Measurements from ENCODE around the gene B4GALNT4.
"Not testable (repeated sequence)": the region's sequence is repeated elsewhere in the genome, so short reads cannot be mapped to it uniquely, and the experiment has no call there.

B4GALNT4 gene

GRCh38 chr11:377174-377865 is 8.0 kb downstream of the B4GALNT4 start:
- no peak for DNase-seq

- no peak for DNase-seq
Measured at GRCh38 chr11:377883-378500, 8.7 kb downstream of the B4GALNT4 start.

GRCh38 chr11:379205-380094 is 10.2 kb downstream of the B4GALNT4 start:
- no peak for DNase-seq

GRCh38 chr11:380095-380480 is 10.8 kb downstream of the B4GALNT4 start:
- no peak for DNase-seq

GRCh38 chr11:380491-380890 is 11.2 kb downstream of the B4GALNT4 start:
- DNase-seq = no peak

GRCh38 chr11:380996-381395 is 11.7 kb downstream of the B4GALNT4 start:
- no peak for DNase-seq

GRCh38 chr11:381501-382072 is 12.3 kb downstream of the B4GALNT4 start:
- DNase-seq = no peak

GRCh38 chr11:382081-382629 is 12.9 kb downstream of the B4GALNT4 start:
- DNase-seq = no peak

GRCh38 chr11:383431-383830 is 14.1 kb downstream of the B4GALNT4 start:
- no peak for DNase-seq

GRCh38 chr11:384511-384910 is 15.2 kb downstream of the B4GALNT4 start:
- DNase-seq = no peak

GRCh38 chr11:385594-386351 is 16.5 kb downstream of the B4GALNT4 start:
- DNase-seq = no peak

- DNase-seq = no peak
Measured at GRCh38 chr11:386483-386882, 17.2 kb downstream of the B4GALNT4 start.

- DNase-seq = no peak
Measured at GRCh38 chr11:387193-387793, 18.0 kb downstream of the B4GALNT4 start.

- not testable (repeated sequence) for DNase-seq
Measured at GRCh38 chr11:389369-389768, 20.1 kb downstream of the B4GALNT4 start.

- no peak for DNase-seq
Measured at GRCh38 chr11:390175-390574, 20.9 kb downstream of the B4GALNT4 start.

- no peak for DNase-seq
Measured at GRCh38 chr11:391117-392017, 22.1 kb downstream of the B4GALNT4 start.

- DNase-seq = no peak
Measured at GRCh38 chr11:392102-392777, 22.9 kb downstream of the B4GALNT4 start.

GRCh38 chr11:393219-394033 is 24.1 kb downstream of the B4GALNT4 start:
- no peak for DNase-seq
